DMS153 treated with DMSO at 0.1 percent for 48 hours (cell line): ENCODE measurements around the gene CKM.
A peak's percentile ranks its signal among the peaks of the same experiment; 100 is the strongest.
"Not testable (repeated sequence)": the region's sequence is repeated elsewhere in the genome, so short reads cannot be mapped to it uniquely, and the experiment has no call there.

Experiments used
- DNase-seq: peaks from one replicate; lab custom pipeline; 2025; ENCODE audit not compliant: unreplicated experiment; lab: John Stamatoyannopoulos, UW

CKM gene

DNA sequence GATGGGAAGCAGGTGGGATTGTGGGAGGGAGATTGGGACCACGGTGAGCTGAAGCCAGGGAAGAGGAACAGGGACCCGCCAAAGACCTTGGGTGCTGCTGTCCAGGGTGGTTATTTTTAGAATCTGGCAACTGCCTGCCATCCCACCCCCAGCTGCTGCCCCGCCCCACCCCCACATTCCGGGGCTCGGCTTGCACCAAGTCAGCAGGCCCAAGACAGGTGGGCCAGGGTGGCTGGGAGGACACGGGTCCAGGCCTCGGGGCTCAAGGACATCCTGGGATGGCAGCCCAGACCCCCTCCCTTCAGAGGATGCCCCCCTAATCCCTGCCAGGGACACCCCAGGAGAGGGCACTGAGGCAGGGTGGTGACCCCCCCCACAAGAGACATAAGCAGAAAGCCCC, 827 bp downstream of the CKM start:
- no peak for DNase-seq

DNA sequence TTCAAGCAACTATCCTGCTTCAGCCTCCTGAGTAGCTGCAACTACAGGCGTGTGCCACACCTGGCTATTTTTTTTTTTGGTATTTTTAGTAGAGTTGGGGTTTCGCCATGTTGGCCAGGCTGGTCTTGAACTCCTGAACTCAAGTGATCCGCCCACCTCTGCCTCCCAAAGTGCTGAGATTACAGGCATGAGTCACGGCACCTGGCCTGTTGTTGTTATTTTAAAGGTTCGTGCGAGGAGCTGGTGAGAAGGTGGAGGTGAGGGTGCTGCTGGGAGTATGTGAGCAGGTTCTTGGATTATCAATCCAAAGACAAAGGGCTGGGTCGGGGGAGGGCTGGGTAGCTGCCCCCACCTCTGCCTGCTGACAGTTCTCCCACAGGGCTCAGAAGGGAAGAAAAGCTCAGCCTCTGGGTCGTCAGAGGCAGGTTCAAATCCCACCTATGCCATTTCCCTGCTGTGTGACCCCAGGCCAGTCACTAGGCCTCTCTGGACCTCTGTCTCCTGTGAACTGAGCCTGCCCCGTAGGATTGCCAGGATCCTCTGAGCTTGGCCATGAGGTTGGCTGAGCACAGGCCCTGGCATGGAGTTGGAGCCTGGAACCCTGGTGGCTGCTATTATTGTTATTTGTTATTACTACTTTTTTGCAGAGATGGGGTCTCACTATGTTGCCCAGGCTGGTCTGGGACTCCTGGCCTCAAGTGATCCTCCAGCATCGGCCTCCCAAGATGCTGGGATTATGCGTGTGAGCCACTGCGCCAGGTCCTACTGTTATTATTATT, 1.5 kb downstream of the CKM start:
- no peak for DNase-seq

DNA sequence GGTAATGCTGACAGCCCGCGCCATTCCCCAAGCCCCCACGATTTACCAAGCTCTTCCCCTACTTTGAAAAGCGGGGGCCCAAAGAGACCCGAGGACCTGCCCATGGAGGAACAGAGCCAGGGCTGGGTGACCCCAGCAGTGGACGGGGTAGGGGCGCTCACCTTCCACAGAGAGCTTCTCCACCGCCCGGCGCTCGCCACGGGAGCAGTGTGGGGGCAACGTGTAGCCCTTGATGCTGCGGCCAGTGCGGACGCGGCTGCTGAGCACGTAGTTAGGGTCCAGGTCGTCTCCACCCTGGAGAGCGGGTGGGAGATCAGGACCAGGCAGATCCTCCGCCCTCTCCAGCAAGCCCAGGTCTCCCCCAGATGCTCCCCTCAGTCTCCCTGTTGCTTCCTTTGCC, 7.4 kb downstream of the CKM start:
- no peak for DNase-seq

DNA sequence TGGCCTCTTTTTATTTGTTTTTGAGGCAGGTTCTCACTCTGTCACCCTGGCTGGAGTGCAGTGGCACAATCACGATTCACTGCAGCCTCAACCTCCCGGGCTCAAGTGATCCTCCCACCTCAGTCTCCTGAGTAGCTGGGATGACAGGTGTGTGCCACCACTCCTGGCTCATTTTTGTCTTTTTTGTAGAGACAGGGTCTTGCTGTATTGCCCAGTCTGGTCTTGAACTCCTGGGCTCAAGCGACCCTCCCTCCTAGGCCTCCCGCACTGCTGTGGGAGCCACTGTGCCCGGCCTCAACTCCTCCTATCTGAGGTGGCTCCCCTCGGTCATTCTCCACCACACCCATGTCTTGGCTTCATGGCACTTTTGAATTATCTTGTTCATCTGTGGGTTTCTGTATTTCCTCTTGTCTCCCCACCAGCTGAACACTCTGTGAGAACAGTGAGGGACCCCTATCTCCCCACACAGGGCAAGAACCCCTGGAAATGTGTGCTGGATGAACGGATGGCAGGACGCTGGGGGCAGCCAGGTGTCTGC, 7.9 kb downstream of the CKM start:
- DNase-seq = no peak

DNA sequence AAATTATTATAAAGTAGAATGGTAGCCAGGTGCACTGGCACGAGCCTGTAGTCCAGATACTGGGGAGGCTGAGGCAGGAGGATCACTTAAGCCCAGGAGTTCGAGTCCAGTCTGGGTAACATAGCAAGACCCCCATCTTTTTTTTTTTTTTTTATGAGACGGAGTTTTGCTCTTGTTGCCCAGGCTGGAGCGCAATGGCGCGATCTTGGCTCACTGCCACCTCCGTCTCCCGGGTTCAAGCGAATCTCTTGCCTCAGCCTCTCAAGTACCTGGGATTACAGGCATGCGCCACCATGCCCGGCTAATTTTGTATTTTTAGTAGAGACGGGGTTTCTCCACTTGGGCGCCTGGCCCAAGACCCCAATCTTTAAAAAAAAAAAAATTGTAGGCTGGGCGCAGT, 10.4 kb downstream of the CKM start:
- not testable (repeated sequence) for DNase-seq

DNA sequence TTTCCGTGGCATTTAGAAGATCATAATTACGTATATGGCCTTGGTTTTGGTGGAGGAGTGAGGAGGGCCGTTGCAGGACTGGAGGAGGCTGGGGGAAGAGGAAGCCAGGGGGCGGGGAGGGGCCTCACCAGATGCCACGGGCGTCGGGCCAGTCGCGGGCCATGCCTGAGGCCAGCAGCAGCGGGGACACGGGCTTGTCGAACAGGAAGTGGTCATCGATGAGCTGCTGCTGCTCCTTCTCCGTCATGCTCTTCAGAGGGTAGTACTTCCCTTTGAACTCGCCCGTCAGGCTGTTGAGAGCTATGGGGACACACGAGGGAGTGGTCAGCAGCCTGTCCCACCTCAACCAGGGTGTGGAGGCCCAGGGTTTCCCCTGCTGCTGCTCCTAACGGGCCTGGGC, 11.1 kb downstream of the CKM start:
- no peak for DNase-seq

DNA sequence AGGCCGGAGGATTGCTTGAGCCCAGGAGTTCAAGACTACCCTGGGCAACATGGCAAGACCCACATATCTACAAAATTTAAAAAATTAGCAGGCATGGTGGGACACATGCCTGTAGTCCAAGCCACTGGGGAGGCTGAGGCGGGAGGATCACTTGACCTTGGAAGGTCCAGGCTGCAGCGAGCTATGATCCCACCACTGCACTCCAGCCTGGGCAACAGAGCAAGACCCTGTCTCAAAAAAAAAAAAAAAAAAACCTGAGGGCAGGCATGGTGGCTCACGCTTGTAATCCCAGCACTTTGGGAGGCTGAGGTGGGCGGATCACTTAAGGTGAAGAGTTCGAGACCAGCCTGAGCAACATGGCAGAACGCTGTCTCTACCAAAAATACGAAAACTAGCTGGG, 13.4 kb downstream of the CKM start:
- not testable (repeated sequence) for DNase-seq

DNA sequence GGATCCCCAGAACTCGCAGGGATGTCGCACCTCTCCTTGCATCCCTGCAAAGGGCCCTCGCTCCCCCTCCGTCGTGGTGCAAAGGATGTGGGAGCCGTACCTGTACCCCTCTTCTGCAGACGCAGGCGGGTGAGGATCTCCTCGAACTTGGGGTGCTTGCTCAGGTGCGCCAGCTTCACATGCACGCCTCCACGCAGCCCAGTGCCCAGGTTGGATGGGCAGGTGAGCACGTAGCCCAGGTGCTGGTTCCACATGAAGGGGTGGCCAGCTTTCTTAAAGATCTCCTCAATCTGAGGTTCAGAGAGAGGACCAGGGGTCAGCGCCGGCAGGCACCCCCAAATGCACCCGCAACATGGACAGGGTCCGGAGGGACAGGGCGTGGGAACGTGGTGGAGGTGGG, 15.3 kb downstream of the CKM start:
- no peak for DNase-seq

DNA sequence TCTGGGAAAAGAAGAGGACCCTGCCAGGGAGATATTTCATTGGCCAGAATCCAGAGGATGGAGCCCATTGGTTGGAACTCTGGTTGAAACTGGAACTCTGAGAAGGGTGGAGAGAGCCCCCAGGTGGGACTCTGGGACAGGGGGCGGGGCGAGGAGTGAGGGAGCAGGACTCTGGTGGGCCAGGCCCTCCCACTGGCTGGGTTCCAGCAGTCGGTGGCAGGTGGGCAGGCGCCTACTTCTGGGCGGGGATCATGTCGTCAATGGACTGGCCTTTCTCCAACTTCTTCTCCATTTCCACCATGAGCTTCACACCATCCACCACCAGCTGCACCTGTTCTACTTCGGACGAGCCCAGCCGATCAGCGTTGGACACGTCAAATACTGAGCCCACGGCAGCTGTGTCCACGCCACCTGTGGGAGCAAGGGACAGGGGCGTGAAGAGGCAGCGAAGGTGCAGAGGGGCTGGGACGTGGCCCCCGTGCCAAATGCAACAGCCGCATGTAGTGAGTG, 16.1 kb downstream of the CKM start:
- DNase-seq = peak; percentile 13

DNA sequence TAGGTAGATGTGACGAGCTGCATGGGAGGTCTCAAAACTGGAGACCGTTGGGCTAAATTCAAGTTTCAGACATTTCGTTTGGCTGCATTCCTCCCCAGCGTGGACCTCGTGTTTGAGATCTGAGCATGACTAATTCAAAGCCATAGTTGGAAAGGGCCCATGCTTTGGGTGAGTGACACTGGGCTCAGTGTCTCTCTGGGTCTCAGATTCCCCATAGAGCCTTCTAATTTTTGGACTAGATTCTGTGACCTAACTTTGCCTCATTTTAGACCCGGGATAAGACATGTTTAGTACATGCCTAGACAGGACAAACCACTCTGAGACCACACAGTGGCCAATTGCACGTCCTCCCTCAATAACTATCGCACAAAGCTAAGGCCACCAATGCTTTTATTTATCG, 16.6 kb downstream of the CKM start:
- DNase-seq = no peak

DNA sequence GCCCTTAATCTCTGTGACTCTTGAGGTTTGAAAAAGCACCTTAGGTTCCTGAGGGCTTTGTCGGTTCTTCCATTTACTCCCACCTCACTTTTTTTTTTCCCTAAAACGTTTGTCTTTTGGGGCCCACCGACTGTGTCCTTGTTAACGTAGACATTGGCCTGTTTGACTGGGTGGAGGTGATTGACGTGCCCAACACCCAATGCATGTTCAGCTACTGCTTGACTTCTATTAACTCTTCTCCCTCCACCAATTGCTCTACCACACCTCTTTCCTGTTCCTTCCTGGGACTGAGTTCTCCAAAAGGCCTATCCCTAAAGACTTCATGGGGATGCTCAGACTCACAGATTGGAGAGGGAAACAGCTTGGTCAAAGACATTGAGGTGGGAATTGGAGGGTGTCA, 17.3 kb downstream of the CKM start:
- DNase-seq = no peak

DNA sequence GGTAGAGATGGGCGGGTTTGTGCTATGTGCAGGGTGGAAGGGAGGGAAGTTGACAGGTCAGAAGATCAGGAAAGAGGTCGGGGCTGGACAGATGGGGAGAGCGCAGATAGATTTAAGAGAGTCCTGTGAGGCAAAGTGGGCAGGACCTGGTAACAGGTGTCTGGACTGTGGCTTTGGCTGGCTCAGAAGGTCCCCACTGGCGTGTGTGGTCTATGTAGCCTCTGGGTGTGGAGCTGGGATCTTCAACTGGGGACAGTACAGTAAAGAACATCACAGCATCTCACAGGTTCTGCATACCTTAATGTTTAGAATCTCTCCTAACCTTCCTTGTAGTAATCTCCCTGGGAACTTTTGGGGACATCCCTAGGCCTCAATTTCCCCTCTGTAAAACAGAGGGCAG, 17.7 kb downstream of the CKM start:
- DNase-seq = no peak

DNA sequence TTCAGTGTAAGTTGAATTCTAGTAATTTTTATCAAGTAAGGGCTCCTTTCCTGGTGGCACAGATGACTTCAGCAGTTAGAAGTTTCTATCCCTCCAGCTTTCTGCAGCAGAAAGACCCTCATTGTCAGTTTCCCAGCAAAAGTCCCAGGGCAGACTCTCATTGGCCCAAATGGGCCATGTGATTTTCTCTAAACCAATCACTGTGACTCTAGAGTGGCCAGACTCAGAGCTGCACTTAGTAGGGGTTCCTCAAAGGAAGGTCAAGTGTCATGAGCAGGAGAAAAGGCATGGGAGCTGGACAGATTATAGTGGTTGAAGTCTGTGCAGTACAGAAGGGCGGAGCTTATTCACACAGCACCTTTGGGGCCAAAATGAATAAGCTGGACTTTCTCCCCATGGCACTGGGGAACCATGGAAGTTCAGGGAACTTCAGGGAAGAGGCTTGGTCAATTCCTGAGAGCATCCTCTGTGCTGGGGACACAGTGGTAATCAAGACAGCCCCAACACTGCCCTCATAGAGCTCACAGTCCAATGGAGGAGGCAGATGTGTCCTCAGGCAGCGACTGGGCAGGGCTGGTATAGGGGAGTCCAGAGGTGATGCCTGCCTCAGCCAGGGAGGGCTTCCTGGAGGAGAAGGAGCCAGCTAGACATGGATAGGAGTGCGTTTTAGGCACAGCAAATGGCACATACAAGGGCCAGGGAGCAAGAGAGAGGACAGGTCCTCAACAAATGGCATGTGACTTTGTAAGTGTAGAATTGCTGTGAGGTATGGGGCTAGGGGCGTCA, 18.3 kb downstream of the CKM start:
- DNase-seq = no peak

DNA sequence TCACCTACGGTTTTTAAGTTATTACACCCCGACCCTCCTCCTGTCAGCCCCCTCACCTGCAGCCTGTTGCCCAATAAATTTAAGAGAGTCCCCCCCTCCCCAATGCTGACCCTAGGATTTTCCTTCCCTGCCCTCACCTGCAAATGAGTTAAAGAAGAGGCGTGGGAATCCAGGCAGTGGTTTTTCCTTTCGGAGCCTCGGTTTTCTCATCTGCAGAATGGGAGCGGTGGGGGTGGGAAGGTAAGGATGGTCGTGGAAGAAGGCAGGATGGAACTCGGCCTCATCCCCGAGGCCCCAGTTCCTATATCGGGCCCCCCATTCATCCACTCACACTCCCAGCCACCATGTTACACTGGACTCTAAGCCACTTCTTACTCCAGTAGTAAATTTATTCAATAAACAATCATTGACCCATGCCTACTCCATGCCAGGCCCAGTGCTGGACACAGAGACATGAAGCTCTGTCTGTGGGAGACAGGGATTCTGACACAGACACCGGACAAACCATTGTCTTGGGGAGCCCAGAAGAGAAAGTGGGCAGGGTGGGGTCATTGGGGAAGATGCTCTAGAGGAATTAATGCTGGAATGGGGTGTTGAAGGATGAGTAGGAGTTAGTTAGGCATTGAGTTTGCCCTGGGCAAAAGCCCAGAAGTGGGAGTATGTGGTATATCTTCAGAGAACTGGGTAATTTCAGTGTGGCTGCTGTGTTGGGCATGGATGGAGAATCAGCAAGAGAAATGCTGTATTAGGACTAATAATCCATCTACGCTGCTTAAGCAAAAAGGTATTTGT, 19.2 kb downstream of the CKM start:
- DNase-seq = no peak

DNA sequence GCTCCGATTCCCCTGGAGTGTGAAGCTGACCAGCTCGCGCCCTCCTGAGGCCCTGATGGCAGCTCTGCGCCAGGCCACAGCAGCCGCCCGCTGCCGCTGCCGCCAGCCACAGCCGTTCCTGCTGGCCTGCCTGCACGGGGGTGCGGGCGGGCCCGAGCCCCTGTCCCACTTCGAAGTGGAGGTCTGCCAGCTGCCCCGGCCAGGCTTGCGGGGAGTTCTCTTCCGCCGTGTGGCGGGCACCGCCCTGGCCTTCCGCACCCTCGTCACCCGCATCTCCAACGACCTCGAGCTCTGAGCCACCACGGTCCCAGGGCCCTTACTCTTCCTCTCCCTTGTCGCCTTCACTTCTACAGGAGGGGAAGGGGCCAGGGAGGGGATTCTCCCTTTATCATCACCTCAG, 20.3 kb downstream of the CKM start:
- no peak for DNase-seq

DNA sequence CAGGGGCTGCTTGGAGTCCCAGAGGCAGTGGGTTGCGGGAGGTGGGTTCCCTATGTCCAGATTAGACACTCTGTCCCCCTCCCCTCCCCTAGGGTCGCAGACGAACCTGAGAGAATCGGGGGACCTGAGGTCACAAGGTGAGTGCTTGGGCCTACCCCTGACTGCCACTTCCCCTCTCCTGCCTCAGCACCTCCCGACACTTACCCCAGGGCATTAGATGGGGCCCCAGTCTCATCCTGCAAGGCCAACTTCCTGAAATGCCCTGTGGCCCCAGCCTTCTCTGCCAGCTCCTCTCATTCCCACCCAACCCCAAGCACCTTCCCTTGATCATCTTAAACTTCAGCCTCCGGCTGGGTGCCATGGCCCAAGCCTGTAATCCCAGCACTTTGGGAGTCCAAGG, 23.0 kb downstream of the CKM start:
- no peak for DNase-seq

DNA sequence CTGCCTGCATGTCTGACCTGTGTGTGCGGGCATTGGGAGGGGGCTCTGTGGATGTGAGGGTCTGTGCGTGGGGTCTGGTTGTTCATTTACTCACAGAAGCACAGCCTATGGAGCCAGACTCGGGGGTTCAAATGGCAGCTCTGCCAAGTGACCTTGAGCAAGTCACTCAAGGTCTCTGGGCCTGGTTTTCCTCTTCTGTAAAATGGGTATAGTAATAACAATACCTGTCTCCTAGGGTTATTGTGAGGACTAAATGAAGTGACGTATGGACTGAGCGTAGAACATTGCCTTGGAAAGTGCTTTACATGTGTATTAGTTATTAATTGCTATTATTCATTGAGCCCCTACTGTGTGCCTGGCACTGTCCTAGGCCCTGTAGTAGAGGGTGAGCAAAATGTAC, 24.4 kb downstream of the CKM start:
- no peak for DNase-seq

DNA sequence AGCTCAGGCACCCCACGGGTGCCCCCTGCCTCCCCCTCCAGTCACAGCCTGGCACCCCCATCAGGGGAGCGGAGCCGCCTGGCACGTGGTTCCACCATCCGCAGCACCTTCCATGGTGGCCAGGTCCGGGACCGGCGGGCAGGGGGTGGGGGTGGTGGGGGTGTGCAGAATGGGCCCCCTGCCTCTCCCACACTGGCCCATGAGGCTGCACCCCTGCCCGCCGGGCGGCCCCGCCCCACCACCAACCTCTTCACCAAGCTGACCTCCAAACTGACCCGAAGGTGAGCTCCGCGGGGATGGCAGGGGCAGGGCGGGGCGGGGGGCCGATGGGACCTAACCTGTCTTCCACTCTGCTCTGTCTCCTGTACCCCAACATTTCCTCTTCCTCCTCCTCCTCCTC, 25.0 kb downstream of the CKM start:
- no peak for DNase-seq

DNA sequence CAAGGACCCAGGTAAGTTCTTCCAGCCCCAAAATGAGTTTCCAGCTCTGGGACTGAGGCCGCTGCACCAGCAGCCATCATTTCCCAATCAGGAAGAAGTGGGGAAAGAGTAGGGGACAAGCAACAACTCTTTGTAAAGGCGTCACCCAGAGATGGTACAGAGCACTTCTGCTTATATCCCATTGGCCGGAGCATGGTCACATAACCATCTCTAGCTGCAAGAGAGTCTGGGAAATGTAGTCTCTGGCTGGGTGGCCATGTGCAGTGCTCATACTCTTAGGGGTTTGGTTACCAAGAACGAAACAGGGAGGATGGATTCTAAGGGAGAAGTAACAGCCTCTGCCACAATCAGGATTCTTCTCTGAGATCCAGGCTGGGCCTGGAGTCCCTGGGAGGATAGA, 26.3 kb downstream of the CKM start:
- DNase-seq = no peak

DNA sequence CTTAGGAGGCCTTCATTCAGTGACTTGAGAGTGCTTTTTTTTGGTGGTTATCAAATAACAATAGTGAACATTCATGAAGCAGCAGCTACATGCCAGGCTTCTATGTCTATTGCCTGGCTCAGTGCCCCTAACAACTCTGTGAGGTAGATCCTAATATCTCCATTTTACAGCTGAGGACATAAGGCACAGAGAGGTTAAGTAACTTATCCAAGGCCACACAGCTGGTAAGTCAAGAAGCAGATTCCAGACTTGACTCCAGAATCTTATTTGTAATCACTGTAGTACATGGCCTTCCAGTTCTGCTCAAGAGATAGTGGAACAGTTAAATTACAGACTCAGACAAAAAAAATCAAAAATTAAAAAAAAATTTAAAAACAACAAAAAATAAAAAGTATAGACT, 26.8 kb downstream of the CKM start:
- no peak for DNase-seq

DNA sequence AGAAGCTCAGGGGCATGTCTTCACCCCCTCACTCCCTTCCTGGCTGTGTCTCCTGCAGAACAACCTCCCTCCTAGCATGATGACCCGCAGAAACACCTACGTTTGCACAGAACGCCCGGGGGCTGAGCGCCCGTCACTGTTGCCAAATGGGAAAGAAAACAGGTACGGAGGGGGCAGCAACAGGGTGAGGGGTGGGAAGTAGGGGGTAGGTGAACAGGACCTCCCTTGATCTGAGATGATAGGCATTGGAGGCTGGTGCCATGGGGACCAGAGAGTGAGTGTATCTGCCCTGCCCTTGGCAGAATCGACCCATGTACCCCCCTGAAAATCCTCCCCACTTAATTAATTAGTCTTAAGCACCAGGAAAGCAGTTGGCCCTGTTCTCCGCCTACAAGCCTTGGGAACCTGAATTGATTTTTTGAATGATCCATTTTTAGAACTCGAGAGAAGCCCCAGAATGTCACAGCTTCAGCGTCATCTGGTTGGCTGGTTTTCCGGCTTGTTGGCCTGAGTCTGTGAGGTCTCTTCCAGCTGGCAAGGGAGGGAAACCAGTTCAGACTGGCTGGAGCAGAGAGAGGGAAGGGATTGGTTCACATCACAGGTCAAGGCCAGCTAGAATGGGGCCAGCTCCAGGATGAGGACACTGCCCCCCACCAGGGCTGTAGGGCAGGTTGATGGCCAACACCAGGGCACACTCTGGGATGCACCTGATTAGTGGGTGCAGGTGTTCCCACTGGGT, 28.2 kb downstream of the CKM start:
- DNase-seq = no peak
